GM12878 (cell line): Measurements from ENCODE around the gene HDAC7. TPM values are rescaled to one million over a fixed set of nuclear protein-coding genes. Genes with fewer than 3 reads are reported as not detected.

Source experiments
- ATAC-seq: fragments of 200-7000 bp; cut with Tn5 transposase; 3 replicates; pipeline ENCODE4 v1.9.1; 2020; ENCODE audit warnings: mild to moderate bottlenecking, moderate library complexity
- BruUV-seq: library from RNA; stranded (reverse); fragments of 400-500 nt; replicated peaks from 2 replicates; lab custom pipeline; 2021; lab: Mats Ljungman, UMichigan
- CTCF ChIA-PET: fragments of 300-600 bp; sonication (Branson Sonifier 250); formaldehyde crosslinking; extraction: SDS; loops from one replicate; lab custom pipeline; 2021; ENCODE audit warnings: inconsistent platforms; lab: Yijun Ruan, JAX
- POLR2A ChIA-PET: fragments of 350-600 bp; formaldehyde crosslinking; extraction: SDS; loops from one replicate; lab custom pipeline; 2021; ENCODE audit warnings: inconsistent platforms; lab: Charles Lee
- RAD21 ChIA-PET: fragments of 300-600 bp; sonication (Branson Sonifier 250); formaldehyde crosslinking; loops from one replicate; lab custom pipeline; 2023; ENCODE audit warnings: antibody characterized with exemption; ENCODE audit not compliant: unreplicated experiment; lab: Charles Lee
- SMC1A ChIA-PET: fragments of 300-600 bp; sonication (Branson Sonifier 250); formaldehyde crosslinking; loops from one replicate; lab custom pipeline; 2023; ENCODE audit not compliant: unreplicated experiment, uncharacterized antibody; lab: Charles Lee
- DNase-seq: peaks from one replicate; pipeline ENCODE4 v3.0.0-alpha.2; 2011; ENCODE audit warnings: low read depth, low spot score
- FAIRE-seq: peaks from 3 replicates; lab custom pipeline; 2011; peaks lifted over from hg19 to GRCh38; lab: Jason Lieb, UNC
- H2AFZ ChIP-seq: 2 replicates; pipeline ENCODE4 v1.6.0; 2011; ENCODE audit warnings: low read depth, low read length, control low read depth; ENCODE audit not compliant: control insufficient read depth
- H3K27ac ChIP-seq: 2 replicates; pipeline ENCODE4 v1.5.1; 2011; ENCODE audit warnings: control low read depth; ENCODE audit not compliant: control insufficient read depth, insufficient read depth
- H3K27me3 ChIP-seq, 2 experiments: replicated peaks in 1 of 2; 2 replicates each; pipeline versions ENCODE4 v1.6.0 to v1.6.1; 2011; ENCODE audit warnings: low read length in 1 of 2; ENCODE audit not compliant: control insufficient read depth in 2 of 2, insufficient read depth in 2 of 2
- H3K36me3 ChIP-seq, 2 experiments: 2 replicates each; pipeline ENCODE4 v1.5.1; 2011; ENCODE audit warnings: low read length in 1 of 2; ENCODE audit not compliant: control insufficient read depth in 2 of 2, insufficient read depth in 2 of 2
- H3K4me1 ChIP-seq: 2 replicates; pipeline ENCODE4 v1.6.1; 2011; ENCODE audit warnings: mild to moderate bottlenecking, low read length, moderate library complexity, mixed read lengths; ENCODE audit not compliant: control insufficient read depth, insufficient read depth
- H3K4me2 ChIP-seq: 2 replicates; pipeline ENCODE4 v1.6.0; 2011; ENCODE audit warnings: control low read depth; ENCODE audit not compliant: control insufficient read depth, insufficient read depth
- H3K4me3 ChIP-seq: fragments of 200-600 bp; sonication (generic); 2 replicates; pipeline ENCODE4 v1.5.1; 2016
- H3K79me2 ChIP-seq: 2 replicates; pipeline ENCODE4 v1.6.0; 2011; ENCODE audit warnings: low read length; ENCODE audit not compliant: control insufficient read depth, insufficient read depth
- H3K9ac ChIP-seq: 2 replicates; pipeline ENCODE4 v1.8.0; 2011; ENCODE audit warnings: low read length, control low read depth, mixed read lengths; ENCODE audit not compliant: control insufficient read depth, insufficient read depth
- H3K9me3 ChIP-seq: replicated peaks from 3 replicates; pipeline ENCODE4 v1.5.1; 2011; ENCODE audit warnings: mild to moderate bottlenecking, low read length; ENCODE audit not compliant: control insufficient read depth, insufficient read depth
- H4K20me1 ChIP-seq: 2 replicates; pipeline ENCODE4 v1.6.0; 2011; ENCODE audit not compliant: control insufficient read depth, insufficient read depth
- ASH2L ChIP-seq: fragments of 300-600, 200-600 bp; sonication (generic); IDR thresholded peaks from 2 replicates; pipeline ENCODE4 v1.6.1; 2017; ENCODE audit warnings: low read depth, mild to moderate bottlenecking, borderline replicate concordance
- BCL11A ChIP-seq: IDR thresholded peaks from 2 replicates; pipeline ENCODE4 v1.6.1; 2011; ENCODE audit warnings: low read depth, low read length
- BRCA1 ChIP-seq: IDR thresholded peaks from 2 replicates; pipeline ENCODE4 v1.6.1; 2011; ENCODE audit warnings: low read depth, low read length, improper control_type of control experiment
- CREB1 ChIP-seq: IDR thresholded peaks from 2 replicates; pipeline ENCODE4 v1.6.1; 2012; ENCODE audit warnings: low read depth, mild to moderate bottlenecking, inconsistent platforms
- CREM ChIP-seq: IDR thresholded peaks from 2 replicates; pipeline ENCODE4 v1.6.1; 2014; ENCODE audit warnings: antibody characterized with exemption, low read depth
- GATAD2B ChIP-seq: fragments of 450-650 bp; conservative IDR thresholded peaks from 2 replicates; pipeline ENCODE4 v1.6.1; 2017; ENCODE audit warnings: low read depth, mild to moderate bottlenecking, moderate library complexity
- MTA2 ChIP-seq: fragments of 450-650 bp; IDR thresholded peaks from 2 replicates; pipeline ENCODE4 v1.6.1; 2016; ENCODE audit warnings: low read depth, mild to moderate bottlenecking, moderate library complexity
- NR2F1 ChIP-seq: fragments of 450-650 bp; conservative IDR thresholded peaks from 2 replicates; pipeline ENCODE4 v1.6.1; 2017; ENCODE audit warnings: mild to moderate bottlenecking
- PML ChIP-seq: IDR thresholded peaks from 2 replicates; pipeline ENCODE4 v1.6.1; 2012; ENCODE audit warnings: low read length, inconsistent platforms
- POLR2A ChIP-seq: IDR thresholded peaks from 2 replicates; pipeline ENCODE4 v1.6.1; 2011; ENCODE audit warnings: low read depth, mild to moderate bottlenecking, low read length
- RBBP5 ChIP-seq: fragments of 200-600 bp; sonication (generic); conservative IDR thresholded peaks from 2 replicates; pipeline ENCODE4 v1.6.1; 2016
- SMAD5 ChIP-seq: IDR thresholded peaks from 2 replicates; pipeline ENCODE4 v1.6.1; 2016; ENCODE audit warnings: antibody characterized with exemption, low read depth
- SPI1 ChIP-seq: IDR thresholded peaks from 2 replicates; pipeline ENCODE4 v1.6.1; 2011; ENCODE audit warnings: low read depth, mild to moderate bottlenecking, low read length, moderate library complexity, borderline replicate concordance; ENCODE audit not compliant: insufficient read depth
- SREBF2 ChIP-seq: IDR thresholded peaks from 2 replicates; pipeline ENCODE4 v1.6.1; 2012; ENCODE audit warnings: mild to moderate bottlenecking, low read length
- STAT3 ChIP-seq: IDR thresholded peaks from 2 replicates; pipeline ENCODE4 v1.6.1; 2011; ENCODE audit warnings: low read depth, low read length, improper control_type of control experiment
- TBL1XR1 ChIP-seq: IDR thresholded peaks from 2 replicates; pipeline ENCODE4 v1.6.1; 2012; ENCODE audit warnings: low read depth, low read length, improper control_type of control experiment
- ZNF687 ChIP-seq: fragments of 450-650 bp; IDR thresholded peaks from 2 replicates; pipeline ENCODE4 v1.6.1; 2017; ENCODE audit warnings: mild to moderate bottlenecking, moderate library complexity
- WGBS: methylation state at CpG from one replicate; pipeline ENCODE4 v1.1.6; 2016; ENCODE audit warnings: low lambda C conversion rate; ENCODE audit not compliant: insufficient replicate concordance, insufficient coverage; ENCODE audit errors: missing lambda C conversion rate; 5-methylcytosine and 5-hydroxymethylcytosine counted together
- in situ Hi-C: fragments of 300-500 bp; cut with MboI; formaldehyde crosslinking; loops from 9 replicates; pipeline ENCODE4 v1.14.3; 2018; ENCODE audit warnings: mixed read lengths
- intact Hi-C: fragments of 100-400 bp; cut with micrococcal nuclease; formaldehyde crosslinking; loops from one replicate; pipeline ENCODE4 v1.14.2; 2022; ENCODE audit not compliant: unreplicated experiment
- polyA plus RNA-seq, 11 experiments: library from polyadenylated mRNA; depleted of rRNA in 4 of 11; unstranded in 6 of 11; stranded (reverse) in 5 of 11; fragments of >200 nt; fragmentation: Nextera tagmentation in 4 of 11; fragmentation: Illumina TruSeq in 1 of 11; extraction: Ambion mirVana in 4 of 11; extraction: Trizol in 1 of 11; gene quantifications; 1 replicate in 1 of 11; 2 replicates in 10 of 11; pipeline versions ENCODE4 v1.2.1 to v1.2.3, GENCODE V29; 2011 to 2016; ENCODE audit warnings: inconsistent platforms in 2 of 11, missing spikeins in 2 of 11, low read depth in 1 of 11
- total RNA-seq, 4 experiments: library from RNA; depleted of rRNA in 3 of 4; stranded (reverse); fragments of >200 nt in 3 of 4; fragmentation: Illumina TruSeq in 1 of 4; extraction: Trizol in 1 of 4; gene quantifications; 2 replicates each; pipeline versions ENCODE4 v1.2.1 to v1.2.3, GENCODE V29; 2013 to 2021

The HDAC7 gene
- total and polyA plus RNA-seq, 10 of the 15 experiments (the other 5 are each of a cell fraction or from before 2014, with no cell fraction given) = 0.47 to 18.3 (median 5.4) TPM

DNA sequence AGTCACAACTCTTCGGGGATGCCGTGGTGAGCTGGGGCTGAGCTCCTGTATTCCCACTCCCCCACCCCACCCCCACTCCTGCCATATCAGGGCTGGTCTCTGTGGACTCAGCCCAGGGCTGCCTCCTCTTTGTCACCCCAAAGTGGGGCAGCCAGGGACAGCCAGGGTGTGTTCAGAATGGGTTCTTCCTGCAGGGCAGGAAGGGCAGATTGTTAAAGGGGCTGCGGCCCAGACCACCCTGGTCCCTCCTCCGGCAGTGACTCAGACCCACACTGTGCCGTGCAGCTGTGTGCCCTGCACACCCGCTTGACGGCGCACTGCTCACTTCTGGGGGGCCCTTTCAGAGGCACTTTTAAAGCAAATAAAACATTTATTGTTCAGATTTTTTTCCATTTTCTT is 37.3 kb downstream of the HDAC7 start (continued):
- TF ChIP-seq ZNF687 = no peak
- TF ChIP-seq TBL1XR1 = no peak
- no peak for TF ChIP-seq CREB1

GRCh38 chr12:47781479-47782371 is 38.0 kb downstream of the HDAC7 start:
- Histone ChIP-seq H3K4me2 (no peak overlapping the region), H3K27ac (no peak overlapping the region), H3K9ac (no peak overlapping the region), H3K27me3 (no peaks in the 10 kb centered on the region), H3K9me3 (no peaks in the 10 kb centered on the region), H2AFZ (no peak overlapping the region), H3K4me3 (no peak overlapping the region), H3K36me3 (no peaks in the 10 kb centered on the region; a peak in 1 of 4 replicates), H4K20me1 (no peaks in the 10 kb centered on the region), H3K4me1 (no peaks in the 10 kb centered on the region), H3K79me2 (no peaks in the 10 kb centered on the region)
- POLR2A ChIA-PET = no interaction called here
- intact Hi-C loops = no loop called here
- ATAC-seq = no peak
- DNase-seq = no peak
- TF ChIP-seq NR2F1 (no peak), BCL11A (no peak), SPI1 (no peak), RBBP5 (no peak), BRCA1 (no peak), PML (no peak), SMAD5 (no peak), CREM (no peak), POLR2A (no peak), GATAD2B (no peak), SREBF2 (no peak), STAT3 (no peak), ASH2L (no peak), MTA2 (no peak)
- no peak for FAIRE-seq
- no TSS peak for BruUV-seq
- in situ Hi-C loops = no loop called here
- RAD21 ChIA-PET = interaction anchor here (0.9 to 9.0 kb wide), 6 partner anchors 15 to 67 kb away, joined by 3 to 120 read pairs (median 16); no protein-coding TSS in a partner anchor
- CTCF ChIA-PET = interaction anchor here (0.8 to 19.3 kb wide), 5 partner anchors 14 to 130 kb away, joined by 5 to 814 read pairs (median 114); no protein-coding TSS in a partner anchor
- SMC1A ChIA-PET = interaction anchor here (0.6 to 11.3 kb wide), 5 partner anchors 39 to 130 kb away, joined by 3 to 139 read pairs (median 3); no protein-coding TSS in a partner anchor
- WGBS = 69% methylated on average over 13 of the region's 13 CpGs
